ENCODE results near the gene MAGEA10. TPM values are rescaled to one million over a fixed set of nuclear protein-coding genes. Genes with fewer than 3 reads are reported as not detected.

The MAGEA10 gene
- polyA plus RNA-seq, 3 donors, result not detected

DNA sequence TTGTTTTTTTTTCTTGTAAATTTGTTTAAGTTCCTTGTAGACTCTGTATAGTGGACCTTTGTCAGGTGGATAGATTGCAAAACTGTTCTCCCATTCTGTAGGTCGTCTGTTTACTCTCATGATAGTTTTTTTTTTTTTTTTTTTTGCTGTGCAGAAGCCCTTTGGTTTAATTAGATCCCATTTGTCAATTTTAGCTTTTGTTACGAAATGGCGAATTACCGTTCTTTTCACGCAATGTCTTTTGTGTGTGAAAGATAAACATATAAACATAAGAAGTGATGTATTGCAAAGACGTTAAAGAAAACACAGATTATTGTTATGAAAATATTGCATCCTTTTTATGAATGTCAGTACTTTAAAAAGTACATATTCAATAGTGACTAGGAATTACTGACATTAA lies 34.5 kb downstream of the MAGEA10 start:
- DNase-seq (ENCODE audit: extremely low read depth in 1 of 11, low read depth in 9 of 11, low spot score in 4 of 11), result no peak

DNA sequence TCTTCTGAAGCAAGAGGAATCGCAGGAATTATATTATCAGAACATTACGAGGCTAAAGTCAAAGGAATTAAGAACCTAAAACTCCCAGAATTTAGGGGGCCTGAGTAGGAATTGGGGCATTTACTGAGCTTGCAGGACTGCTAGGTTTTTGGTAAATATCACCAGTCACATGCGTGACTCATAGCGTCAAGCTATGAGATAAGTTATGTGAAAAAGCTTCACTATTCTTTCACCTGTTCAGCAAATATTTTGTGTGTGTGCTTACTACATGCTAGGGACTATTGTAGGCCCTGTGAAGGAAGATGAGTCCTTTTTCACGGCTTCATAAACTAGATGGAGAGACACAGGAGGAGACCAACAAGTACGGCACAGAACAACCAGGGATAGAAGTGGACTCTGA lies 52.2 kb downstream of the MAGEA10 start:
- DNase-seq (ENCODE audit: extremely low read depth in 1 of 11, low read depth in 9 of 11, low spot score in 4 of 11), result no peak

Other genes starting within 250 kb of the MAGEA10 start
- not detected for gene MAGEA4, start 225.7 kb downstream of the MAGEA10 start, polyA plus RNA-seq (ENCODE audit: insufficient read length in 3 of 3)
- 10 to 100 TPM in 1 of 3 donors, 1 to 10 TPM in 2; 4.6 to 13.9 (median 5.5) TPM for gene GABRE, start 163.9 kb downstream of the MAGEA10 start, polyA plus RNA-seq (ENCODE audit: insufficient read length in 3 of 3)

All from renal cortex interstitium (tissue), 11 donors.